ENCODE measurements around the gene SHROOM3.

- TF ChIP-seq, protein P1, sequence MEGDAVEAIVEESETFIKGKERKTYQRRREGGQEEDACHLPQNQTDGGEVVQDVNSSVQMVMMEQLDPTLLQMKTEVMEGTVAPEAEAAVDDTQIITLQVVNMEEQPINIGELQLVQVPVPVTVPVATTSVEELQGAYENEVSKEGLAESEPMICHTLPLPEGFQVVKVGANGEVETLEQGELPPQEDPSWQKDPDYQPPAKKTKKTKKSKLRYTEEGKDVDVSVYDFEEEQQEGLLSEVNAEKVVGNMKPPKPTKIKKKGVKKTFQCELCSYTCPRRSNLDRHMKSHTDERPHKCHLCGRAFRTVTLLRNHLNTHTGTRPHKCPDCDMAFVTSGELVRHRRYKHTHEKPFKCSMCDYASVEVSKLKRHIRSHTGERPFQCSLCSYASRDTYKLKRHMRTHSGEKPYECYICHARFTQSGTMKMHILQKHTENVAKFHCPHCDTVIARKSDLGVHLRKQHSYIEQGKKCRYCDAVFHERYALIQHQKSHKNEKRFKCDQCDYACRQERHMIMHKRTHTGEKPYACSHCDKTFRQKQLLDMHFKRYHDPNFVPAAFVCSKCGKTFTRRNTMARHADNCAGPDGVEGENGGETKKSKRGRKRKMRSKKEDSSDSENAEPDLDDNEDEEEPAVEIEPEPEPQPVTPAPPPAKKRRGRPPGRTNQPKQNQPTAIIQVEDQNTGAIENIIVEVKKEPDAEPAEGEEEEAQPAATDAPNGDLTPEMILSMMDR (IDR thresholded peaks at IDR 0.05) = no peak
- TF ChIP-seq ZFX (IDR thresholded peaks at IDR 0.05; ENCODE audit: borderline replicate concordance) = no peak
Measured at GRCh38 chr4:76435528-76436319, 695 bp downstream of the SHROOM3 start.
